ENCODE data around the gene RAB6A. TPM values are rescaled to one million over a fixed set of nuclear protein-coding genes. Genes with fewer than 3 reads are reported as not detected.

The RAB6A gene
- polyA plus RNA-seq, 1 experiment, result 153 TPM

DNA sequence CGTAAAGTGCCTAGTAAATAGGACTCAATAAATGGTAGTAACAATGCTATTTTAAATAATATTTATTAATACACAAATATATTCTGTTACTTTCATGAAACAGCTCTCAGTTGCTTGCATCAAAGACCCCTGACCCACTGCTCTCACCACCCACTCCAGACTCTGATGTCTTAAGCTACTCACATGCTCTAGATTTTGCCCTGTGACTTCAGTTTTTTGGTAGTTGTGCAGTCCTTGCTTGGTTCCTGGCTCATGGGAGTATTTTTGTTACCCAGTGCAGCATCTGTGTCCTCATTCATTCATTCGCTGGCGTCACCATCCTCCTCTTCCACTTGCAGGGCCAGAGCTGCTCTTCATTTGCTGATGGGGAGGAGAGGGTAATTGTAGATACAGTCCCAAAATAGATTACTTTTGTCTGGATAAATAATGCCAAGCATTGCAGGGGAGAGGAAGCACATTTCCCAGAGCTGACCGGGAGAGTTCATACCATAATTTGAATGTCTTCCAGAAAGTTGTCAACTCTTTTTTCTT lies 39.5 kb upstream of the RAB6A start:
- Histone ChIP-seq H3K9me3 (ENCODE audit: control insufficient read depth, insufficient read depth, low read length) (no peaks in the 10 kb centered on the region), H3K27me3 (ENCODE audit: control insufficient read depth, insufficient read depth, low read length) (no peaks in the 10 kb centered on the region), H3K4me3 (ENCODE audit: low read depth, low read length) (no peak overlapping the region), H3K27ac (ENCODE audit: low read depth, low read length) (no peak overlapping the region)
- TF ChIP-seq, protein P1, sequence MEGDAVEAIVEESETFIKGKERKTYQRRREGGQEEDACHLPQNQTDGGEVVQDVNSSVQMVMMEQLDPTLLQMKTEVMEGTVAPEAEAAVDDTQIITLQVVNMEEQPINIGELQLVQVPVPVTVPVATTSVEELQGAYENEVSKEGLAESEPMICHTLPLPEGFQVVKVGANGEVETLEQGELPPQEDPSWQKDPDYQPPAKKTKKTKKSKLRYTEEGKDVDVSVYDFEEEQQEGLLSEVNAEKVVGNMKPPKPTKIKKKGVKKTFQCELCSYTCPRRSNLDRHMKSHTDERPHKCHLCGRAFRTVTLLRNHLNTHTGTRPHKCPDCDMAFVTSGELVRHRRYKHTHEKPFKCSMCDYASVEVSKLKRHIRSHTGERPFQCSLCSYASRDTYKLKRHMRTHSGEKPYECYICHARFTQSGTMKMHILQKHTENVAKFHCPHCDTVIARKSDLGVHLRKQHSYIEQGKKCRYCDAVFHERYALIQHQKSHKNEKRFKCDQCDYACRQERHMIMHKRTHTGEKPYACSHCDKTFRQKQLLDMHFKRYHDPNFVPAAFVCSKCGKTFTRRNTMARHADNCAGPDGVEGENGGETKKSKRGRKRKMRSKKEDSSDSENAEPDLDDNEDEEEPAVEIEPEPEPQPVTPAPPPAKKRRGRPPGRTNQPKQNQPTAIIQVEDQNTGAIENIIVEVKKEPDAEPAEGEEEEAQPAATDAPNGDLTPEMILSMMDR (IDR thresholded peaks at IDR 0.05; ENCODE audit: low read depth, low read length), result no peak
- POLR2A ChIA-PET, result no interaction called here
- no peak for DNase-seq (ENCODE audit: low read depth, low spot score)
- CTCF ChIA-PET, result no interaction called here

DNA sequence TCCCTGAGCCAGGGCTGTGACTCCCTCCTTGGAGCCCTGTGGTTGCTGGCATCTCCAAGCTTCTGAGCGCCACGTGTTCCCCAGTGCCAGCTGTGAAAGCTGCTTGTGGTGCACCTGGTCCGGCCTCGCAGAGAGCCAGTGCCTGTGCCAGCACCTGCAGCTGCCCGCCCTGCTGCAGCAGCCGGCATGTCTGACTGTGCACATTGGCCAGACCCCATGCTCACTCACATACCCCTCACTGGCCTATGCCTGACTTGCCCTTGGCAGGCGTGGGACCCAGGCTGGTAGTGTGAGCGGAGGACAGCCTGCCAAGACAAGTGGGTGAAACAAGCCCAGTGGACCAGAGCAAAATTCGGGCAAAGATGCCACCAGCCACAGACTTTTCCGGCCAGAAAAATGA lies 36.6 kb upstream of the RAB6A start:
- Histone ChIP-seq H3K27me3 (ENCODE audit: control insufficient read depth, insufficient read depth, low read length) (no peaks in the 10 kb centered on the region), H3K9me3 (ENCODE audit: control insufficient read depth, insufficient read depth, low read length) (no peaks in the 10 kb centered on the region), H3K4me3 (ENCODE audit: low read depth, low read length) (no peak overlapping the region), H3K27ac (ENCODE audit: low read depth, low read length) (no peak overlapping the region)
- ChIA-PET CTCF (no interaction called here), POLR2A (interaction anchor here (1.2 kb wide), 1 partner anchor 10 kb away, joined by 5 read pairs; the partner anchor contains the start of gene MRPL48)
- TF ChIP-seq, protein P1 (IDR thresholded peaks at IDR 0.05; ENCODE audit: low read depth, low read length), result no peak
- DNase-seq (ENCODE audit: low read depth, low spot score), result no peak

DNA sequence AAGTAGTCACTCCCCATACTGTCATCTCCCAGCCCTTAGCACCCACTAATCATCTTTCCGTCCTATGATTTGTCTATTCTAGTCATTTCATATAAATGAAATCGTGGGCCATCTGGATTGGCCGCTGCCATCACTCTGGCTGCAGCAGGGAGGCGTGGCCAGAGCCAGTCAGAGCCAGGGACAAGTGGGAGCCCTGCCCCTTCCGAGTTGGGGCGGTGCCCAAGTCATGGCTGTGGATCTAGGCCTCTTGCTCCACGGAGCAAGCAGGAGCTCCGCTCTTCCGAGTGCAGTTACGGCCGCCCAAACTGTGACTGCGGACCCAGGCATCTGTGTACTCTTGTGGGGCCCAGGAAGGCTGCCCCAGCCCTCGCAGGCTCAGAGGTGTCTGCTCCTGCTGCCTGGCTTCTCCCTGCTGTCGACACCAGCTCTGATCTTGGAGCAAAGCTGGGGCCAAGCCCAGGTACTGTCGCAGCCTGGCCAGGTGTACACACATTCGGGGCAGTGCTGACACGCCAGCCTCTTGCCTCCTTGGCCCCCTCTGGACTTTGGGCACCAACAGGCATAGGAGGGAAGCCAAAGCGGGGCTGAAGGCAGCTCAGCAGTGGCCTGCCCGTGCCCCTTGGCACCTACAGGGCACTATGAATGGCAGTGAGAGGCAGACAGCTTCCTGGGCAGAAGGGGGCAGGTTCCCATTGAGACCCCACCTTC lies 35.2 kb upstream of the RAB6A start:
- no peak for DNase-seq (ENCODE audit: low read depth, low spot score)
- TF ChIP-seq, protein P1 (IDR thresholded peaks at IDR 0.05; ENCODE audit: low read depth, low read length), result no peak
- Histone ChIP-seq H3K27ac (ENCODE audit: low read depth, low read length) (no peak overlapping the region), H3K4me3 (ENCODE audit: low read depth, low read length) (no peak overlapping the region), H3K27me3 (ENCODE audit: control insufficient read depth, insufficient read depth, low read length) (no peaks in the 10 kb centered on the region), H3K9me3 (ENCODE audit: control insufficient read depth, insufficient read depth, low read length) (no peaks in the 10 kb centered on the region)
- CTCF ChIA-PET, result no interaction called here
- POLR2A ChIA-PET, result no interaction called here

DNA sequence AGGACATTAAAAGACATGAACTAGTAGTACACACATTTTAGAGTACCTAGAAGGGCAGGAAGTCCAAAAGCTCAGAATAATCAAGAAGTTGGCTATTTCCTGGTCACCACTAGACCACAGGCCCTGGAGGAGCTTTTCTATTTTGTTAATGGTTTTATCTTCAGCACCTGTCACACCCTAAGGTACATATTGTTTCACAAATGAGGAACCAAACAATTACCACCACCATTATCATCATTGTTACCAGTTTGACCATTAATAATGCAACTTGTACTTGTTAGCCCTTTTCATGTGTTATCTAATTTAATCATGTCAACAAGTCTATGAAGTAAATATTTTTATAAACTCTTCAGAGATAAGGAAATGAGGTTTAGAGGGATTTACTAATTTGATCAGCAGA lies 31.7 kb upstream of the RAB6A start:
- CTCF ChIA-PET, result no interaction called here
- no peak for DNase-seq (ENCODE audit: low read depth, low spot score)
- no peaks in the 10 kb centered on the region for H3K27me3 ChIP-seq (ENCODE audit: control insufficient read depth, insufficient read depth, low read length)

DNA sequence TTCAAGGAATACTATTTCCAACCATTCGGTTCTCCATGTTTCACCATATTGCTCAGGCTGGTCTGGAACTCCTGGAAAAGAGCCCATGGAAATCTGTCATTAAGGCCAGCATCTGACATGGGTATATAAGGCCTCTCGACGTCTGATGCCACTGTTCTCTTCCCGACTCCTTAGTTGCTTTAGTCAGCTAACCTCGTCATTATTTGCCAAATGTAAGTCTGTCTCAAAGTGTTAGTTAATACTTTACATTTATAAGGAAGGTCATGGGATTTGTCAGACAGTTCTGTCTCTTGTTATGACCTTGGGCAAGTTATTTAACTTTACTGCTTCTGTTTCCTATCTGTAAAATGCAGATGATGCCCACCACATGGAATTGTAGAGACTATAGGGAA lies 28.4 kb upstream of the RAB6A start:
- POLR2A ChIA-PET, result no interaction called here
- no peak overlapping the region for H3K4me3 ChIP-seq (ENCODE audit: low read depth, low read length)

More for the DNA sequence above, 31.7 kb upstream of the RAB6A start:
- H3K27ac ChIP-seq (ENCODE audit: low read depth, low read length), result no peak overlapping the region
- POLR2A ChIA-PET, result no interaction called here
- TF ChIP-seq, protein P1 (IDR thresholded peaks at IDR 0.05; ENCODE audit: low read depth, low read length), result no peak
- no peak overlapping the region for H3K4me3 ChIP-seq (ENCODE audit: low read depth, low read length)
- H3K9me3 ChIP-seq (ENCODE audit: control insufficient read depth, insufficient read depth, low read length), result no peaks in the 10 kb centered on the region

More for the DNA sequence above, 28.4 kb upstream of the RAB6A start:
- DNase-seq (ENCODE audit: low read depth, low spot score), result no peak
- Histone ChIP-seq H3K9me3 (ENCODE audit: control insufficient read depth, insufficient read depth, low read length) (no peaks in the 10 kb centered on the region), H3K27ac (ENCODE audit: low read depth, low read length) (no peak overlapping the region), H3K27me3 (ENCODE audit: control insufficient read depth, insufficient read depth, low read length) (no peaks in the 10 kb centered on the region)
- TF ChIP-seq, protein P1 (IDR thresholded peaks at IDR 0.05; ENCODE audit: low read depth, low read length), result no peak
- CTCF ChIA-PET, result no interaction called here

Data from AG04450 (cell line).